Neuronal stem cell (in vitro differentiated cells): ENCODE measurements around the gene TAP1. TPM values are rescaled to one million over a fixed set of nuclear protein-coding genes. Genes with fewer than 3 reads are reported as not detected.

Source experiments
- DNase-seq: peaks from one replicate; pipeline ENCODE4 v3.0.0-alpha.2; 2013; ENCODE audit warnings: low spot score
- H2AFZ ChIP-seq: one replicate; pipeline ENCODE4 v1.6.1; 2013; ENCODE audit warnings: mild to moderate bottlenecking, low read length, inconsistent platforms
- H2AK5ac ChIP-seq: 2 replicates; pipeline ENCODE4 v1.6.1; 2013; ENCODE audit warnings: low read depth, mild to moderate bottlenecking, inconsistent platforms, low read length, moderate library complexity, mixed read lengths
- H2BK120ac ChIP-seq: 2 replicates; pipeline ENCODE4 v1.6.1; 2013; ENCODE audit warnings: low read depth, mild to moderate bottlenecking, inconsistent platforms, low read length, moderate library complexity, mixed read lengths
- H2BK12ac ChIP-seq: one replicate; pipeline ENCODE4 v1.6.1; 2013; ENCODE audit warnings: low read length, inconsistent platforms
- H2BK15ac ChIP-seq: 2 replicates; pipeline ENCODE4 v1.6.1; 2013; ENCODE audit warnings: mild to moderate bottlenecking, low read length, inconsistent platforms, mixed read lengths
- H2BK5ac ChIP-seq: one replicate; pipeline ENCODE4 v1.6.1; 2013; ENCODE audit warnings: inconsistent platforms, mild to moderate bottlenecking, low read length, moderate library complexity
- H3K14ac ChIP-seq: one replicate; pipeline ENCODE4 v1.6.1; 2013; ENCODE audit warnings: low read length, inconsistent platforms
- H3K18ac ChIP-seq: 2 replicates; pipeline ENCODE4 v1.6.1; 2013; ENCODE audit warnings: low read length, inconsistent platforms
- H3K23ac ChIP-seq: 2 replicates; pipeline ENCODE4 v1.6.1; 2013; ENCODE audit warnings: low read depth, mild to moderate bottlenecking, mixed read lengths, low read length, inconsistent platforms; ENCODE audit not compliant: poor library complexity
- H3K27ac ChIP-seq: replicated peaks from 3 replicates; pipeline ENCODE4 v1.5.1; 2013; ENCODE audit warnings: low read length, inconsistent platforms
- H3K27me3 ChIP-seq, 3 experiments: 2 replicates each; pipeline ENCODE4 v1.6.1; 2013; ENCODE audit warnings: low read length in 3 of 3, mild to moderate bottlenecking in 2 of 3, inconsistent platforms in 1 of 3, low read depth in 1 of 3, mixed read lengths in 1 of 3, moderate library complexity in 1 of 3; ENCODE audit not compliant: control insufficient read depth in 3 of 3, insufficient read depth in 3 of 3
- H3K36me3 ChIP-seq, 2 donors: replicated peaks in 1 of 2; 2 replicates each; pipeline ENCODE4 v1.6.1; 2013; ENCODE audit warnings: low read length in 2 of 2; ENCODE audit not compliant: control insufficient read depth in 2 of 2, insufficient read depth in 2 of 2
- H3K4ac ChIP-seq: 2 replicates; pipeline ENCODE4 v1.6.1; 2013; ENCODE audit warnings: inconsistent platforms, mild to moderate bottlenecking, low read length, moderate library complexity
- H3K4me1 ChIP-seq, 2 donors: 1 replicate in 1 of 2; 2 replicates in 1 of 2; pipeline ENCODE4 v1.6.1; 2013; ENCODE audit warnings: low read length in 2 of 2, low read depth in 1 of 2; ENCODE audit not compliant: control insufficient read depth in 2 of 2, insufficient read depth in 1 of 2
- H3K4me2 ChIP-seq: one replicate; pipeline ENCODE4 v1.6.1; 2013; ENCODE audit warnings: mild to moderate bottlenecking, low read length, inconsistent platforms; ENCODE audit not compliant: insufficient read depth, poor library complexity, severe bottlenecking
- H3K4me3 ChIP-seq, 2 donors: 2 replicates each; pipeline ENCODE4 v1.5.1; 2013; ENCODE audit warnings: low read length in 2 of 2, mild to moderate bottlenecking in 2 of 2, inconsistent platforms in 1 of 2, moderate library complexity in 1 of 2
- H3K79me1 ChIP-seq: one replicate; pipeline ENCODE4 v1.6.1; 2013; ENCODE audit warnings: low read depth, mild to moderate bottlenecking, inconsistent platforms, low read length, moderate library complexity
- H3K9ac ChIP-seq: one replicate; pipeline ENCODE4 v1.6.1; 2013; ENCODE audit warnings: mild to moderate bottlenecking, low read depth, low read length, inconsistent platforms; ENCODE audit not compliant: poor library complexity
- H3K9me3 ChIP-seq, 2 donors: replicated peaks in 1 of 2; 2 replicates each; pipeline versions ENCODE3 to v1.6.1; 2013; ENCODE audit warnings: low read length in 2 of 2, mild to moderate bottlenecking in 2 of 2, inconsistent platforms in 1 of 2, low read depth in 1 of 2, mixed read lengths in 1 of 2, moderate library complexity in 1 of 2; ENCODE audit not compliant: control insufficient read depth in 2 of 2, insufficient read depth in 1 of 2
- H4K8ac ChIP-seq: one replicate; pipeline ENCODE4 v1.6.1; 2013; ENCODE audit warnings: low read depth, mild to moderate bottlenecking, inconsistent platforms, low read length, moderate library complexity
- H4K91ac ChIP-seq: one replicate; pipeline ENCODE4 v1.6.1; 2013; ENCODE audit warnings: low read length, low read depth, mild to moderate bottlenecking, inconsistent platforms; ENCODE audit not compliant: poor library complexity
- WGBS, 2 donors: extraction: QIAGEN DNeasy Blood & Tissue Kit; methylation state at CpG; one replicate each; pipeline ENCODE4 v1.1.7; 2013; ENCODE audit warnings: missing lambda C conversion rate in 2 of 2, mixed read lengths in 1 of 2; ENCODE audit not compliant: insufficient read length in 2 of 2, insufficient replicate concordance in 1 of 2; ENCODE audit errors: extremely low coverage in 2 of 2; 5-methylcytosine and 5-hydroxymethylcytosine counted together
- small RNA-seq: library from polyadenylated mRNA; stranded (forward); fragments of <200 nt; extraction: miRNeasy Mini kit (QIAGEN cat#:217004); gene quantifications from one replicate; pipeline ENCODE3, GENCODE V24; 2013; ENCODE audit not compliant: insufficient read depth

The TAP1 gene

GRCh38 chr6:32796848-32797776 lies 56.4 kb downstream of the TAP1 start:
- Histone ChIP-seq H2BK12ac (no peak overlapping the region), H4K8ac (peak overlapping the region; percentile 78), H3K27me3 (peaks cover 0 to 26% (median 2%) of the 10 kb centered on the region in 3 experiments), H3K18ac (no peak overlapping the region), H3K23ac (peak overlapping the region; percentile 76), H3K36me3 (no peaks in the 10 kb centered on the region), H3K27ac (no peak overlapping the region), H4K91ac (no peak overlapping the region), H2BK15ac (no peak overlapping the region), H3K4me2 (peak overlapping the region; percentile 22), H3K9me3 (peaks cover 0 to 4% of the 10 kb centered on the region in 2 donors), H2BK120ac (no peak overlapping the region), H2AK5ac (no peak overlapping the region), H3K14ac (no peak overlapping the region), H3K9ac (no peak overlapping the region), H3K4me1 (peaks cover 0 to 1% of the 10 kb centered on the region in 2 donors), H2AFZ (peak overlapping the region; percentile 67), H2BK5ac (no peak overlapping the region), H3K4ac (no peak overlapping the region), H3K4me3 (no peak overlapping the region), H3K79me1 (no peaks in the 10 kb centered on the region)
- peak; percentile 72 for DNase-seq
- no CpG with 5 or more reads among the region's 30 CpGs for WGBS, 2 donors

Small RNA genes lying within 50 kb of the gene (small RNA-seq; reads per million reads assigned to genes)
- gene HLA-Z, result not detected
